Measurements from ENCODE around the gene DMRT2.

The DMRT2 gene

GRCh38 chr9:1028501-1029190 lies 21.5 kb upstream of the DMRT2 start:
- Mint-ChIP-seq H3K9me3 (no peaks in the 10 kb centered on the region), H3K4me1 (no peaks in the 10 kb centered on the region), H3K27me3 (peaks cover 29% of the 10 kb centered on the region), H3K36me3 (ENCODE audit: low read depth) (no peaks in the 10 kb centered on the region), H3K4me3 (no peak overlapping the region), H3K27ac (no peak overlapping the region)
- no peak for ATAC-seq
- no peak for DNase-seq

DNA sequence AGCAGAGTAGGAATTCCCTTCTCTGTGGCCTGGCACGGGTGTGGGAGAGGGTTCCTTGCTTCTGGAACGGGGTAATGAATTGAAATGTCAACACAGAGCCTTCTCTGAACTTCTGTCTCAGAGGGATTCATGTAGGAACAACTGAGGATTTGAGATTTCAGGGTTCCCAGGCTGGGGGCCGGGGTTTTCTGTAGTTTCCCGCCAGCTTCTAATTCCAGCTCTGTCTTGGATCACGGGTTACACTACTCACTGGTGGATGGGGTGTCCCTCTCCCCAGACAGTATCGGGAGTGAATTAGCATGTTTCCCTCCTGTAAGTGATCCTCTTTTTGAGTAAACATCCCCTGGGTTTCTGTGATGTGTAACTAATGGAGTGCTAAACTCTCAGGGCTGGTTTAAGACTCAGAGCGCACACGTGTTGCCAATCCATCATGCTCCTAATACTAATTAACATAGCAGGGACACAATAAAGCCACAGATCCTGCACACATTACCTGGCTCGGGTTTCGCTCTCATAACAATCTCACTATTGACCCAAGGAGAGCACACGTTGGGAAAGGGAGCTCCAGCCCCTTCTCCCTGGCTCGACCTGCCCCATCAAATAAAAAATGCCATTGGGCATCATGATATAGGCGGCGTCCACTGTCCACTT lies 18.1 kb upstream of the DMRT2 start:
- Mint-ChIP-seq H3K27me3 (peaks cover 30% of the 10 kb centered on the region), H3K4me3 (no peak overlapping the region), H3K9me3 (no peaks in the 10 kb centered on the region), H3K36me3 (ENCODE audit: low read depth) (no peaks in the 10 kb centered on the region), H3K4me1 (no peaks in the 10 kb centered on the region), H3K27ac (no peak overlapping the region)
- no peak for DNase-seq
- no peak for ATAC-seq

GRCh38 chr9:1034271-1034670 lies 15.9 kb upstream of the DMRT2 start:
- Mint-ChIP-seq H3K4me3 (no peak overlapping the region), H3K27me3 (peaks cover 29% of the 10 kb centered on the region), H3K9me3 (no peaks in the 10 kb centered on the region), H3K36me3 (ENCODE audit: low read depth) (no peaks in the 10 kb centered on the region), H3K4me1 (no peaks in the 10 kb centered on the region), H3K27ac (no peak overlapping the region)
- no peak for ATAC-seq
- DNase-seq = no peak

DNA sequence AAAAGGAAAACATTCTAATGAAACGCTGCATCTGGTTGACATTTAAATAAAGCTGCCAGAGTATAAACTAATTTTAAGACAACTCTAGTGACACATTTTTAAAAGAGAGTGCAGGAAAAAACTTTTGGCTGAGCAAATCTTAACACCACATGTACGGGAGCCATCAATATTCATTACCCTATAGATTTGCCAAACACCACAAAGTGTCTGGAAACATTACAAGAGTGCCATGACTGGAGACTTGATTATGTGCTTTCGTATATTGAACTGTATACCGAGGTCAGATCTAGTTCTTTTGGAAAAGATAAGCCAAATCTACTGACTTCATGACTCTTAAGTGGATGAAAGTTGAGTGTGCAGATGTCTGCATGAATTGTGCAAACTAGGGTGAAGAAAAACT lies 10.6 kb upstream of the DMRT2 start:
- no peak for ATAC-seq
- H3K4me1 Mint-ChIP-seq = peaks cover 8% of the 10 kb centered on the region
- H3K27me3 Mint-ChIP-seq = peaks cover 60% of the 10 kb centered on the region
- no peak overlapping the region for H3K4me3 Mint-ChIP-seq
- H3K36me3 Mint-ChIP-seq (ENCODE audit: low read depth) = no peaks in the 10 kb centered on the region
- no peak overlapping the region for H3K27ac Mint-ChIP-seq
- no peaks in the 10 kb centered on the region for H3K9me3 Mint-ChIP-seq
- DNase-seq = no peak

GRCh38 chr9:1042466-1042865 lies 7.7 kb upstream of the DMRT2 start:
- peaks cover 23% of the 10 kb centered on the region for H3K4me1 Mint-ChIP-seq
- H3K9me3 Mint-ChIP-seq = no peaks in the 10 kb centered on the region
- no peak overlapping the region for H3K27ac Mint-ChIP-seq
- H3K4me3 Mint-ChIP-seq = no peak overlapping the region
- H3K36me3 Mint-ChIP-seq (ENCODE audit: low read depth) = peaks cover 2% of the 10 kb centered on the region
- ATAC-seq = no peak
- DNase-seq = peak; percentile 46
- H3K27me3 Mint-ChIP-seq = peaks cover 80% of the 10 kb centered on the region

DNA sequence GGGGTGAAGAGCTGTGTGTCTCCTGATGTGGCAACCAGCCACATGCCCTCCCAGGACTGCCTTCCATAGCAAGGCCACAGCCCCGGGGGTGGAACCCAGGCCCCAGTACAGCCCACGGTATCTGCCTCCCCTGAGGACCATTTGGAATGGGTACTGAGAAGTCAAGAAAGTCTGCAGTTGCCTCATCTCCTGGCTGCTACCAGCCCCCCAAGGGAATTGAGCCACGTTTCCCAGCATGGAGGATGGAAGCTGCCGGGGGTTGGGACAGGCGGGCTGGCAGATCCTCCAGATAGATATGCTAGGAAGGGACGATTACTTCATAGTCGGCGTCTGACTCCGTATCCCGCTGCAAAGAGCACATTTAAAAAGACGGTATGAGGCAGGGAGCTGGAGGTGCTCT lies 5.5 kb upstream of the DMRT2 start:
- H3K9me3 Mint-ChIP-seq = peaks cover 6% of the 10 kb centered on the region
- no peak for DNase-seq
- peaks cover 43% of the 10 kb centered on the region for H3K4me1 Mint-ChIP-seq
- H3K27me3 Mint-ChIP-seq = peaks cover 91% of the 10 kb centered on the region
- no peak overlapping the region for H3K27ac Mint-ChIP-seq
- ATAC-seq = no peak
- peaks cover 3% of the 10 kb centered on the region for H3K36me3 Mint-ChIP-seq (ENCODE audit: low read depth)
- no peak overlapping the region for H3K4me3 Mint-ChIP-seq

- Mint-ChIP-seq H3K27me3 (peaks cover 88% of the 10 kb centered on the region), H3K27ac (peak overlapping the region; percentile 39), H3K4me3 (peak overlapping the region; percentile 77), H3K36me3 (ENCODE audit: low read depth) (peaks cover 4% of the 10 kb centered on the region), H3K4me1 (peaks cover 59% of the 10 kb centered on the region), H3K9me3 (peaks cover 6% of the 10 kb centered on the region)
- no peak for DNase-seq
- ATAC-seq = no peak
Measured at GRCh38 chr9:1046639-1047572, 3.3 kb upstream of the DMRT2 start.

DNA sequence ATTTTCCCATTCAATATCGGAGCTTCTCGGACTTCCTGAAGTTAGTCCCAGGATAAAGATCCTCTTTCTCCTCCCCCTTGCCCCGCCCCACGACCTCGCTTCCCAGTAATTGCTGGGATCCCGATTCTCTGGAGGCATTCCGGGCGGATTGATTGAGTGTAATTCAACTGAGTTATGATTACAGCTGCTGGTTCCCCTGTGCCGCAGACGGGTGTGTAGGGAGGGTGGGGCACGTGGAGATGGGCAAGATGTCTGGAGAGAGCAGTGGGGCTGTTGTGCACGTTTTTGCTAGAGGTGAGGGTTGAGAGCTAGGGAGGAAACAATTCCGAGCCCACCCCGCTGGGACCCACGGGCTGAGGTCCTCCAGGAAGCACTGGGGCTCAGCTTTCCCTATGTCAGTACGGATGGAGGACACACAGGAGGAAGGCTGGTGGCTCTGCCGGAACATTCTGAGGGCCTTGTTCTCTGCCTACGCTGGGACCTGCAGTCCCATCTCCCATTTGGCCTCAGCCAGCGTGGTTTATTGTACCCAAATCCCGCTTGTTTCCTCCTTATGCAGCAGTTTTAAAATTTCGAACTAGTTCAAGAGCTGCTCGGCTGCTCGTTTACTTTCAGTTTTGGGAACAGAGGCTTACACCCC lies 2.4 kb upstream of the DMRT2 start:
- no peak for DNase-seq
- H3K4me3 Mint-ChIP-seq = peak overlapping the region; percentile 77
- H3K36me3 Mint-ChIP-seq (ENCODE audit: low read depth) = peaks cover 4% of the 10 kb centered on the region
- no peak for ATAC-seq
- no peak overlapping the region for H3K27ac Mint-ChIP-seq
- H3K4me1 Mint-ChIP-seq = peaks cover 61% of the 10 kb centered on the region
- H3K9me3 Mint-ChIP-seq = peaks cover 6% of the 10 kb centered on the region
- H3K27me3 Mint-ChIP-seq = peaks cover 88% of the 10 kb centered on the region

DNA sequence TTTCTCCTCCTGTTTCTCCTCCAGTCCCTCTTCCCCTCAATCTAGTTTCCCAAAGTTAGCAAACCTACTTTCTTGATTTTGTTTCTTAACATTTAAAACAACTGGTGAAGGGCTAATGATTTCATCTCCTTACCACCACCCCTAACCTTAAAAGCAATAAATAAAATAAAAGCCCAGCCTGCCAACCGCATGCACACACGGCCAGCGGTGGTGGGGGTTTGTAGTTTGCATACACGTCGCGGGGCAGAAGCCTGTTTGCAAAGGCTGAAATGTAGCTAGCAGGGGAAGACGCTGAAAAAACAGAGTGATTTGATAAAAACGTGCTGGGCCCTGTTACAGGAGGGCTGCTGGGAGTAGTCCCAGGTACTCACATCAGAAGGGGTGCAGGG lies 1.9 kb upstream of the DMRT2 start:
- H3K36me3 Mint-ChIP-seq (ENCODE audit: low read depth) = peaks cover 4% of the 10 kb centered on the region
- peaks cover 59% of the 10 kb centered on the region for H3K4me1 Mint-ChIP-seq
- peaks cover 6% of the 10 kb centered on the region for H3K9me3 Mint-ChIP-seq
- H3K27me3 Mint-ChIP-seq = peaks cover 86% of the 10 kb centered on the region
- H3K4me3 Mint-ChIP-seq = peak overlapping the region; percentile 77
- H3K27ac Mint-ChIP-seq = no peak overlapping the region
- no peak for DNase-seq
- ATAC-seq = no peak

DNA sequence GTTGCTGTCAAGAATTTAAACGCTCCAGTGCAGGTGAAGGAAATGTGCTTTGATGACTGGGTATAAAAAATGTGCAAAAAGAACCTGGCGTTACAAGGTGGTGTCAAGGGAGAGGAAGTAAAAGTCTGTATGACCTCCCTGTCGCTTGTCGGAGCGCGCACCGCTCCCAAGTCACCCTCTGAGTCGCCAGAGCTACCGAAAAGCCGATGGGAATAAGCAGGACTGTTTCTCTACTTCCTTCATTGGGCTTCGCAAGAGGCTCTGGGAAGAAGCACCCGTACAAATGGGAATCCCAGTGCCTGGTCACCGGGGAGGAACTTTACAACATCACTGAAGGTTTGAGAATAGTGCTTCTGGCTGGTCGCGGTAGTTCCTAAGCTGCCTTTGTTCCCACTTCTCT lies 1.3 kb upstream of the DMRT2 start:
- no peak for ATAC-seq

GRCh38 chr9:1049641-1050040 lies 516 bp upstream of the DMRT2 start:
- H3K27me3 Mint-ChIP-seq = peaks cover 84% of the 10 kb centered on the region
- ATAC-seq (no peak), DNase-seq (no peak)
- peaks cover 4% of the 10 kb centered on the region for H3K36me3 Mint-ChIP-seq (ENCODE audit: low read depth)
- H3K9me3 Mint-ChIP-seq = peaks cover 6% of the 10 kb centered on the region
- peak overlapping the region; percentile 10 for H3K4me3 Mint-ChIP-seq
- peaks cover 57% of the 10 kb centered on the region for H3K4me1 Mint-ChIP-seq
- no peak overlapping the region for H3K27ac Mint-ChIP-seq

More for the DNA sequence above, 1.3 kb upstream of the DMRT2 start:
- Mint-ChIP-seq H3K4me1 (peaks cover 59% of the 10 kb centered on the region), H3K4me3 (peak overlapping the region; percentile 77), H3K36me3 (ENCODE audit: low read depth) (peaks cover 4% of the 10 kb centered on the region), H3K27ac (no peak overlapping the region), H3K9me3 (peaks cover 6% of the 10 kb centered on the region), H3K27me3 (peaks cover 86% of the 10 kb centered on the region)
- DNase-seq = no peak

GRCh38 chr9:1051210-1051583 lies 1.0 kb downstream of the DMRT2 start:
- Mint-ChIP-seq H3K27ac (no peak overlapping the region), H3K4me3 (no peak overlapping the region), H3K4me1 (peaks cover 48% of the 10 kb centered on the region), H3K36me3 (ENCODE audit: low read depth) (peaks cover 2% of the 10 kb centered on the region), H3K27me3 (peaks cover 88% of the 10 kb centered on the region), H3K9me3 (peaks cover 6% of the 10 kb centered on the region)
- ATAC-seq (no peak), DNase-seq (no peak)

GRCh38 chr9:1051584-1052275 lies 1.6 kb downstream of the DMRT2 start:
- no peak for ATAC-seq
- Mint-ChIP-seq H3K4me3 (no peak overlapping the region), H3K27ac (no peak overlapping the region), H3K4me1 (peaks cover 47% of the 10 kb centered on the region), H3K36me3 (ENCODE audit: low read depth) (peaks cover 2% of the 10 kb centered on the region), H3K9me3 (peaks cover 6% of the 10 kb centered on the region), H3K27me3 (peaks cover 86% of the 10 kb centered on the region)
- DNase-seq = no peak

All from activated naive CD8-positive, alpha-beta T cell treated with anti-CD3 and anti-CD28 coated beads, Interleukin-2, amount 50 U/mL, for 24 hours (primary cell).